HEK293 (cell line): ENCODE results near the gene ISG15.

Experiments used
- CTCF ChIA-PET: fragments of 350-600 bp; formaldehyde crosslinking; extraction: SDS; loops from one replicate; lab custom pipeline; 2021; ENCODE audit warnings: antibody characterized with exemption; lab: Yijun Ruan, JAX
- POLR2A ChIA-PET: fragments of 300-600 bp; formaldehyde crosslinking; extraction: SDS; loops from one replicate; lab custom pipeline; 2020; ENCODE audit warnings: antibody characterized with exemption, inconsistent platforms; lab: Yijun Ruan, JAX
- H3K27ac ChIP-seq: fragments of 200-500 bp; sonication (Bioruptor generic); 2 replicates; pipeline ENCODE4 v1.5.1; 2014; ENCODE audit warnings: low read depth, low read length, control low read depth, inconsistent platforms; ENCODE audit errors: extremely low read depth
- H3K36me3 ChIP-seq, 2 experiments: fragments of 200-500 bp in 1 of 2; sonication (Bioruptor generic) in 1 of 2; 1 replicate in 1 of 2; 2 replicates in 1 of 2; pipeline ENCODE4 v1.5.1; 2014 to 2017; ENCODE audit warnings: inconsistent platforms in 2 of 2, low read length in 2 of 2; ENCODE audit not compliant: control insufficient read depth in 2 of 2, insufficient read depth in 1 of 2
- H3K4me1 ChIP-seq: fragments of 200-500 bp; sonication (Bioruptor generic); 2 replicates; pipeline ENCODE4 v1.5.1; 2014; ENCODE audit warnings: mild to moderate bottlenecking, low read length, inconsistent platforms; ENCODE audit not compliant: control insufficient read depth, insufficient read depth
- H3K4me3 ChIP-seq: 2 replicates; pipeline ENCODE4 v1.5.1; 2011; ENCODE audit warnings: low read depth, mild to moderate bottlenecking, control low read depth, low read length, moderate library complexity
- H3K9me3 ChIP-seq: fragments of 200-500 bp; sonication (Bioruptor generic); 2 replicates; pipeline ENCODE4 v1.5.1; 2014; ENCODE audit warnings: low read depth, low read length, inconsistent platforms; ENCODE audit not compliant: control insufficient read depth, insufficient read depth
- BCL11A ChIP-seq: fragments of 450-650 bp; formaldehyde crosslinking; IDR thresholded peaks from 2 replicates; pipeline ENCODE4 v1.5.1; 2016; ENCODE audit warnings: low read depth, missing biosample characterization, missing genetic modification characterization
- BCL11B ChIP-seq: fragments of 450-650 bp; formaldehyde crosslinking; IDR thresholded peaks from 2 replicates; pipeline ENCODE4 v1.5.1; 2016; ENCODE audit warnings: low read depth, missing biosample characterization, missing genetic modification characterization
- GLI2 ChIP-seq: fragments of 450-650 bp; formaldehyde crosslinking; IDR thresholded peaks from 2 replicates; pipeline ENCODE4; 2017; ENCODE audit warnings: missing biosample characterization, missing genetic modification characterization, low read depth, borderline replicate concordance
- HOXC10 ChIP-seq: sonication (generic); formaldehyde crosslinking; IDR thresholded peaks from 2 replicates; pipeline ENCODE4 v1.8.1; 2023; ENCODE audit warnings: mild to moderate bottlenecking, missing genetic modification reagents
- KLF1 ChIP-seq: fragments of 450-650 bp; formaldehyde crosslinking; IDR thresholded peaks from 2 replicates; pipeline ENCODE4 v1.5.1; 2016; ENCODE audit warnings: missing biosample characterization, missing genetic modification characterization
- OSR2 ChIP-seq: fragments of 450-650 bp; formaldehyde crosslinking; IDR thresholded peaks from 2 replicates; pipeline ENCODE4 v1.5.1; 2016; ENCODE audit warnings: missing biosample characterization, missing genetic modification characterization
- SCRT2 ChIP-seq: fragments of 450-650 bp; formaldehyde crosslinking; IDR thresholded peaks from 2 replicates; pipeline ENCODE4 v1.5.1; 2016; ENCODE audit warnings: missing biosample characterization, missing genetic modification characterization
- SP2 ChIP-seq: fragments of 450-650 bp; formaldehyde crosslinking; IDR thresholded peaks from 2 replicates; pipeline ENCODE4 v1.5.1; 2016; ENCODE audit warnings: missing biosample characterization, missing genetic modification characterization
- SP7 ChIP-seq: fragments of 450-650 bp; formaldehyde crosslinking; IDR thresholded peaks from 2 replicates; pipeline ENCODE4 v1.5.1; 2016; ENCODE audit warnings: missing biosample characterization, missing genetic modification characterization
- YY1 ChIP-seq: fragments of 450-650 bp; formaldehyde crosslinking; IDR thresholded peaks from 2 replicates; pipeline ENCODE4 v1.5.1; 2018; ENCODE audit warnings: missing biosample characterization, missing genetic modification characterization
- ZBTB21 ChIP-seq: fragments of 450-650 bp; formaldehyde crosslinking; IDR thresholded peaks from 2 replicates; pipeline ENCODE4 v1.5.1; 2017; ENCODE audit warnings: missing biosample characterization, missing genetic modification characterization
- ZFHX2 ChIP-seq: fragments of 450-650 bp; formaldehyde crosslinking; conservative IDR thresholded peaks from 2 replicates; pipeline ENCODE4 v1.5.1; 2016; ENCODE audit warnings: missing biosample characterization, missing genetic modification characterization
- ZNF16 ChIP-seq: fragments of 450-650 bp; formaldehyde crosslinking; IDR thresholded peaks from 2 replicates; pipeline ENCODE4 v1.5.1; 2016; ENCODE audit warnings: low read depth, missing biosample characterization, missing genetic modification characterization
- ZNF221 ChIP-seq: fragments of 450-650 bp; formaldehyde crosslinking; IDR thresholded peaks from 2 replicates; pipeline ENCODE4 v1.5.1; 2017; ENCODE audit warnings: missing biosample characterization, missing genetic modification characterization, borderline replicate concordance
- ZNF473 ChIP-seq: fragments of 450-650 bp; formaldehyde crosslinking; IDR thresholded peaks from 2 replicates; pipeline ENCODE4 v1.5.1; 2017; ENCODE audit warnings: missing biosample characterization, missing genetic modification characterization
- ZNF501 ChIP-seq: fragments of 450-650 bp; formaldehyde crosslinking; IDR thresholded peaks from 2 replicates; pipeline ENCODE4 v1.5.1; 2016; ENCODE audit warnings: missing biosample characterization, missing genetic modification characterization
- ZNF561 ChIP-seq: fragments of 450-650 bp; IDR thresholded peaks from 2 replicates; pipeline ENCODE4 v1.5.1; 2018; ENCODE audit warnings: missing biosample characterization, missing genetic modification characterization, borderline replicate concordance
- ZNF600 ChIP-seq: fragments of 450-650 bp; formaldehyde crosslinking; IDR thresholded peaks from 2 replicates; pipeline ENCODE4 v1.5.1; 2016; ENCODE audit warnings: missing biosample characterization, missing genetic modification characterization
- ZNF623 ChIP-seq: fragments of 450-650 bp; formaldehyde crosslinking; IDR thresholded peaks from 2 replicates; pipeline ENCODE4 v1.5.1; 2016; ENCODE audit warnings: missing biosample characterization, missing genetic modification characterization
- ZNF664 ChIP-seq: fragments of 450-650 bp; formaldehyde crosslinking; IDR thresholded peaks from 2 replicates; pipeline ENCODE4 v1.5.1; 2016; ENCODE audit warnings: missing biosample characterization, missing genetic modification characterization
- ZNF747 ChIP-seq: fragments of 450-650 bp; formaldehyde crosslinking; IDR thresholded peaks from 2 replicates; pipeline ENCODE4 v1.5.1; 2016; ENCODE audit warnings: missing biosample characterization, missing genetic modification characterization
- ZNF791 ChIP-seq: fragments of 450-650 bp; formaldehyde crosslinking; IDR thresholded peaks from 2 replicates; pipeline ENCODE4 v1.5.1; 2016; ENCODE audit warnings: missing biosample characterization, missing genetic modification characterization
- ZSCAN30 ChIP-seq: fragments of 450-650 bp; IDR thresholded peaks from 2 replicates; pipeline ENCODE4 v1.5.1; 2018; ENCODE audit warnings: missing biosample characterization, mild to moderate bottlenecking, missing genetic modification characterization, moderate library complexity
- TF ChIP-seq, protein P1 (sequence below): fragments of 450-650 bp; formaldehyde crosslinking; IDR thresholded peaks from 2 replicates; pipeline ENCODE4 v1.5.1; 2016; ENCODE audit warnings: missing biosample characterization, missing genetic modification characterization
- TF ChIP-seq, protein P2 (sequence below): fragments of 450-650 bp; formaldehyde crosslinking; IDR thresholded peaks from 2 replicates; pipeline ENCODE4 v1.5.1; 2016; ENCODE audit warnings: missing biosample characterization, missing genetic modification characterization, borderline replicate concordance
- TF ChIP-seq, protein P3 (sequence below): fragments of 450-650 bp; formaldehyde crosslinking; IDR thresholded peaks from 2 replicates; pipeline ENCODE4 v1.5.1; 2016; ENCODE audit warnings: missing biosample characterization, missing genetic modification characterization

Gene ISG15

DNA sequence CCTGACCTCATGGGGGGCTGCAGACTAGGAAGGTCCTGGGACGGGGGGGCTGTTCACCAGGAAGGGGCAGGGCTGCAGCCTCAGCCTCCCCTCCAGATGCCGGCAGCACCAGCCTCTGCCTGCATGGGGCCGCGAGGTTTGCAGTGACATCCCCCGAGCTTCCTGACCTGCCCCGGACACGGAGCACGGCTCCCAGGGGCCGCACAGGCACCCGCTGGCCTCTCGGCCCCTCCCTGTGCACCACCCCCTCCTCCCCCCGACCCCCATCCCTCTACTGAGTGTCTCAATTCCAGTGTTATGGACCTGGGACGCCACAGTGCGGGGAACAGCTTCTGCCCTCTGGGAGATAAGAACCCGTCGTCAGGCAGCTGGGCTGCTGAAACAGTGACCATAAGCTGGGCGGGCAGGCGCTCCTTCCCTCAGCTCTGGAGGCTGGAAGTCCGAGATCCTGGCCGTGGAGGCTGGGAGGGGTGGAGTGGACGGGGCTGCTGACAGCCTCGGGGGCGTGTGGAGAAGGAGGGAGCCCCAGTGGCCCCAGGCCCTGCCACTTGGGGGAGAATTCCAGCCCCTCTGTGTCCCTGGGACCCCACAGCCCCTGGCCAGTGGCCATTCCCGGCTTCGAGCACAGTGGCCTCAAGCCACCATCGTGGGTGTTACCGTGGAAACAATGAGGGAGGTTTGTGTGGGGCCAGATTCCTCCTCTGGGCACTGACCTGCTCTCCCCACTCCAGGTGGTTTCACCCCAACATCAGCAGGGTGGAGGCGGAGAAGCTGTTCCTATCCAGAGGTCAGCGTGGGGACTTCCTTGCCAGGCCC, 49.3 kb downstream of the ISG15 start:
- CTCF ChIA-PET: interaction anchor here (0.5 to 3.3 kb wide), 13 partner anchors 12 to 188 kb away, joined by 3 to 53 read pairs (median 7); no protein-coding TSS in a partner anchor
- Histone ChIP-seq H3K4me3 (no peak overlapping the region), H3K36me3 (no peaks in the 10 kb centered on the region), H3K9me3 (no peaks in the 10 kb centered on the region), H3K4me1 (0 out of 2 replicates have a peak, but pooled peaks cover 5% of the 10 kb centered on the region), H3K27ac (no peak overlapping the region)
- POLR2A ChIA-PET: interaction anchor here (0.5 to 1.2 kb wide), 2 partner anchors 17 to 96 kb away, joined by 3 read pairs; no protein-coding TSS in a partner anchor
- TF ChIP-seq YY1 (tag by site-specific recombination) (no peak), ZNF221 (tag by site-specific recombination) (no peak), ZNF747 (tag by site-specific recombination) (no peak), SCRT2 (no peak), ZNF664 (no peak), SP2 (tag by site-specific recombination) (0 out of 2 replicates have a peak, but pooled peaks have one; percentile 2), ZNF16 (tag by site-specific recombination) (no peak), ZNF561 (tag by site-specific recombination) (no peak), GLI2 (tag by site-specific recombination) (no peak), KLF1 (tag by site-specific recombination) (0 out of 2 replicates have a peak, but pooled peaks have one; percentile 0), OSR2 (tag by site-specific recombination) (no peak), ZNF791 (tag by site-specific recombination) (no peak), HOXC10 (CRISPR knock-in tag) (no peak), BCL11A (tag by site-specific recombination) (no peak), ZNF600 (0 out of 2 replicates have a peak, but pooled peaks have one; percentile 20), BCL11B (tag by site-specific recombination) (no peak), ZNF501 (no peak), ZFHX2 (peak; percentile 42), SP7 (no peak), ZNF473 (tag by site-specific recombination) (no peak), ZSCAN30 (tag by site-specific recombination) (no peak), ZBTB21 (tag by site-specific recombination) (no peak), ZNF623 (no peak)
- TF ChIP-seq, protein P1, sequence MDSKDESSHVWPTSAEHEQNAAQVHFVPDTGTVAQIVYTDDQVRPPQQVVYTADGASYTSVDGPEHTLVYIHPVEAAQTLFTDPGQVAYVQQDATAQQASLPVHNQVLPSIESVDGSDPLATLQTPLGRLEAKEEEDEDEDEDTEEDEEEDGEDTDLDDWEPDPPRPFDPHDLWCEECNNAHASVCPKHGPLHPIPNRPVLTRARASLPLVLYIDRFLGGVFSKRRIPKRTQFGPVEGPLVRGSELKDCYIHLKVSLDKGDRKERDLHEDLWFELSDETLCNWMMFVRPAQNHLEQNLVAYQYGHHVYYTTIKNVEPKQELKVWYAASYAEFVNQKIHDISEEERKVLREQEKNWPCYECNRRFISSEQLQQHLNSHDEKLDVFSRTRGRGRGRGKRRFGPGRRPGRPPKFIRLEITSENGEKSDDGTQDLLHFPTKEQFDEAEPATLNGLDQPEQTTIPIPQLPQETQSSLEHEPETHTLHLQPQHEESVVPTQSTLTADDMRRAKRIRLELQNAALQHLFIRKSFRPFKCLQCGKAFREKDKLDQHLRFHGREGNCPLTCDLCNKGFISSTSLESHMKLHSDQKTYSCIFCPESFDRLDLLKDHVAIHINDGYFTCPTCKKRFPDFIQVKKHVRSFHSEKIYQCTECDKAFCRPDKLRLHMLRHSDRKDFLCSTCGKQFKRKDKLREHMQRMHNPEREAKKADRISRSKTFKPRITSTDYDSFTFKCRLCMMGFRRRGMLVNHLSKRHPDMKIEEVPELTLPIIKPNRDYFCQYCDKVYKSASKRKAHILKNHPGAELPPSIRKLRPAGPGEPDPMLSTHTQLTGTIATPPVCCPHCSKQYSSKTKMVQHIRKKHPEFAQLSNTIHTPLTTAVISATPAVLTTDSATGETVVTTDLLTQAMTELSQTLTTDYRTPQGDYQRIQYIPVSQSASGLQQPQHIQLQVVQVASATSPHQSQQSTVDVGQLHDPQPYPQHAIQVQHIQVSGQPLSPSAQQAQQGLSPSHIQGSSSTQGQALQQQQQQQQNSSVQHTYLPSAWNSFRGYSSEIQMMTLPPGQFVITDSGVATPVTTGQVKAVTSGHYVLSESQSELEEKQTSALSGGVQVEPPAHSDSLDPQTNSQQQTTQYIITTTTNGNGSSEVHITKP: 0 out of 2 replicates have a peak, but pooled peaks have one; percentile 5
- TF ChIP-seq, protein P2, sequence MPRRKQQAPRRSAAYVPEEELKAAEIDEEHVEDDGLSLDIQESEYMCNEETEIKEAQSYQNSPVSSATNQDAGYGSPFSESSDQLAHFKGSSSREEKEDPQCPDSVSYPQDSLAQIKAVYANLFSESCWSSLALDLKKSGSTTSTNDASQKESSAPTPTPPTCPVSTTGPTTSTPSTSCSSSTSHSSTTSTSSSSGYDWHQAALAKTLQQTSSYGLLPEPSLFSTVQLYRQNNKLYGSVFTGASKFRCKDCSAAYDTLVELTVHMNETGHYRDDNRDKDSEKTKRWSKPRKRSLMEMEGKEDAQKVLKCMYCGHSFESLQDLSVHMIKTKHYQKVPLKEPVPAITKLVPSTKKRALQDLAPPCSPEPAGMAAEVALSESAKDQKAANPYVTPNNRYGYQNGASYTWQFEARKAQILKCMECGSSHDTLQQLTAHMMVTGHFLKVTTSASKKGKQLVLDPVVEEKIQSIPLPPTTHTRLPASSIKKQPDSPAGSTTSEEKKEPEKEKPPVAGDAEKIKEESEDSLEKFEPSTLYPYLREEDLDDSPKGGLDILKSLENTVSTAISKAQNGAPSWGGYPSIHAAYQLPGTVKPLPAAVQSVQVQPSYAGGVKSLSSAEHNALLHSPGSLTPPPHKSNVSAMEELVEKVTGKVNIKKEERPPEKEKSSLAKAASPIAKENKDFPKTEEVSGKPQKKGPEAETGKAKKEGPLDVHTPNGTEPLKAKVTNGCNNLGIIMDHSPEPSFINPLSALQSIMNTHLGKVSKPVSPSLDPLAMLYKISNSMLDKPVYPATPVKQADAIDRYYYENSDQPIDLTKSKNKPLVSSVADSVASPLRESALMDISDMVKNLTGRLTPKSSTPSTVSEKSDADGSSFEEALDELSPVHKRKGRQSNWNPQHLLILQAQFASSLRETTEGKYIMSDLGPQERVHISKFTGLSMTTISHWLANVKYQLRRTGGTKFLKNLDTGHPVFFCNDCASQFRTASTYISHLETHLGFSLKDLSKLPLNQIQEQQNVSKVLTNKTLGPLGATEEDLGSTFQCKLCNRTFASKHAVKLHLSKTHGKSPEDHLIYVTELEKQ (tag by site-specific recombination): no peak
- TF ChIP-seq, protein P3, sequence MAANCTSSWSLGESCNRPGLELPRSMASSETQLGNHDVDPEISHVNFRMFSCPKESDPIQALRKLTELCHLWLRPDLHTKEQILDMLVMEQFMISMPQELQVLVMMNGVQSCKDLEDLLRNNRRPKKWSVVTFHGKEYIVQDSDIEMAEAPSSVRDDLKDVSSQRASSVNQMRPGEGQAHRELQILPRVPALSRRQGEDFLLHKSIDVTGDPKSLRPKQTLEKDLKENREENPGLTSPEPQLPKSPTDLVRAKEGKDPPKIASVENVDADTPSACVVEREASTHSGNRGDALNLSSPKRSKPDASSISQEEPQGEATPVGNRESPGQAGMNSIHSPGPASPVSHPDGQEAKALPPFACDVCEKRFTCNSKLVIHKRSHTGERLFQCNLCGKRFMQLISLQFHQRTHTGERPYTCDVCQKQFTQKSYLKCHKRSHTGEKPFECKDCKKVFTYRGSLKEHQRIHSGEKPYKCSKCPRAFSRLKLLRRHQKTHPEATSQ (tag by site-specific recombination): no peak
